Activated CD4-positive, alpha-beta T cell treated with anti-CD3 and anti-CD28 coated beads for 24 hours (primary cell): ENCODE measurements around the gene WIPI1.
"Not testable (repeated sequence)": the region's sequence is repeated elsewhere in the genome, so short reads cannot be mapped to it uniquely, and the experiment has no call there.

Experiments
- DNase-seq, 2 donors: peaks; one replicate each; pipeline ENCODE4 v3.0.0-alpha.2; 2020; ENCODE audit warnings: low read depth in 2 of 2

The WIPI1 gene

GRCh38 chr17:68457168-68457538, at the start of gene WIPI1:
WIPI1 (minus strand) TSS chr17:68457496; CDS start chr17:68457421, 75 bp downstream.
- DNase-seq, result no peak

- no peak for DNase-seq
These were observed 48.7 kb upstream of the WIPI1 start for GRCh38 chr17:68505951-68506350.

- no peak for DNase-seq
These were observed 43.8 kb upstream of the WIPI1 start for GRCh38 chr17:68501074-68501473.

GRCh38 chr17:68499587-68499986, 42.3 kb upstream of the WIPI1 start:
- no peak for DNase-seq

- DNase-seq, result no peak
These were observed 41.4 kb upstream of the WIPI1 start for GRCh38 chr17:68498479-68499326.

GRCh38 chr17:68497885-68498319, 40.6 kb upstream of the WIPI1 start:
- DNase-seq, result no peak

- no peak for DNase-seq
These were observed 37.8 kb upstream of the WIPI1 start for GRCh38 chr17:68495081-68495480.

GRCh38 chr17:68492394-68493054, 35.2 kb upstream of the WIPI1 start:
- DNase-seq, result not testable (repeated sequence)

GRCh38 chr17:68491381-68492231, 34.3 kb upstream of the WIPI1 start:
- DNase-seq, result no peak

- no peak for DNase-seq
These were observed 32.6 kb upstream of the WIPI1 start for GRCh38 chr17:68489919-68490318.

GRCh38 chr17:68484458-68484857, 27.2 kb upstream of the WIPI1 start:
- no peak for DNase-seq

- no peak for DNase-seq
These were observed 25.3 kb upstream of the WIPI1 start for GRCh38 chr17:68482576-68483041.

GRCh38 chr17:68480885-68481284, 23.6 kb upstream of the WIPI1 start:
- no peak for DNase-seq

- DNase-seq, result no peak
These were observed 13.7 kb upstream of the WIPI1 start for GRCh38 chr17:68470961-68471360.

GRCh38 chr17:68468788-68469187, 11.5 kb upstream of the WIPI1 start:
- no peak for DNase-seq

GRCh38 chr17:68468334-68468733, 11.0 kb upstream of the WIPI1 start:
- DNase-seq, result no peak

- DNase-seq, result no peak
These were observed 6.1 kb upstream of the WIPI1 start for GRCh38 chr17:68463211-68464019.

- peak; percentile 45 to 65 for DNase-seq
These were observed 5.3 kb upstream of the WIPI1 start for GRCh38 chr17:68462381-68463210.

GRCh38 chr17:68461589-68461988, 4.3 kb upstream of the WIPI1 start:
- no peak for DNase-seq

- DNase-seq, result no peak
These were observed 3.8 kb upstream of the WIPI1 start for GRCh38 chr17:68461122-68461539.
